Measurements from ENCODE around the gene EYA3.

DNA sequence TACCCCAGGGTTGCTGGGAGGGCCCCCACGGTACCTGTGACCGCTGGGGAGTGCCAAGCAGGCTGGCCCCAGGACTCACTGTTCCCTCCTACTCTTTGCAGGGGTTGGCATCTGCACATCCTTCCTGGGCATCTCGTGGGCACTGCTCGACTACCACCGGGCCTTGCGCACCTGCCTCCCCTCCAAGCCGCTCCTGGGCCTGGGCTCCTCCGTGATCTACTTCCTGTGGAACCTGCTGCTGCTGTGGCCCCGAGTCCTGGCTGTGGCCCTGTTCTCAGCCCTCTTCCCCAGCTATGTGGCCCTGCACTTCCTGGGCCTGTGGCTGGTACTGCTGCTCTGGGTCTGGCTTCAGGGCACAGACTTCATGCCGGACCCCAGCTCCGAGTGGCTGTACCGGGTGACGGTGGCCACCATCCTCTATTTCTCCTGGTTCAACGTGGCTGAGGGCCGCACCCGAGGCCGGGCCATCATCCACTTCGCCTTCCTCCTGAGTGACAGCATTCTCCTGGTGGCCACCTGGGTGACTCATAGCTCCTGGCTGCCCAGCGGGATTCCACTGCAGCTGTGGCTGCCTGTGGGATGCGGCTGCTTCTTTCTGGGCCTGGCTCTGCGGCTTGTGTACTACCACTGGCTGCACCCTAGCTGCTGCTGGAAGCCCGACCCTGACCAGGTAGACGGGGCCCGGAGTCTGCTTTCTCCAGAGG is 121.9 kb downstream of the EYA3 start:
- TF ChIP-seq, protein P1, sequence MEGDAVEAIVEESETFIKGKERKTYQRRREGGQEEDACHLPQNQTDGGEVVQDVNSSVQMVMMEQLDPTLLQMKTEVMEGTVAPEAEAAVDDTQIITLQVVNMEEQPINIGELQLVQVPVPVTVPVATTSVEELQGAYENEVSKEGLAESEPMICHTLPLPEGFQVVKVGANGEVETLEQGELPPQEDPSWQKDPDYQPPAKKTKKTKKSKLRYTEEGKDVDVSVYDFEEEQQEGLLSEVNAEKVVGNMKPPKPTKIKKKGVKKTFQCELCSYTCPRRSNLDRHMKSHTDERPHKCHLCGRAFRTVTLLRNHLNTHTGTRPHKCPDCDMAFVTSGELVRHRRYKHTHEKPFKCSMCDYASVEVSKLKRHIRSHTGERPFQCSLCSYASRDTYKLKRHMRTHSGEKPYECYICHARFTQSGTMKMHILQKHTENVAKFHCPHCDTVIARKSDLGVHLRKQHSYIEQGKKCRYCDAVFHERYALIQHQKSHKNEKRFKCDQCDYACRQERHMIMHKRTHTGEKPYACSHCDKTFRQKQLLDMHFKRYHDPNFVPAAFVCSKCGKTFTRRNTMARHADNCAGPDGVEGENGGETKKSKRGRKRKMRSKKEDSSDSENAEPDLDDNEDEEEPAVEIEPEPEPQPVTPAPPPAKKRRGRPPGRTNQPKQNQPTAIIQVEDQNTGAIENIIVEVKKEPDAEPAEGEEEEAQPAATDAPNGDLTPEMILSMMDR (conservative IDR thresholded peaks at IDR 0.05; ENCODE audit: low read depth, low read length) = no peak
- TF ChIP-seq POLR2A (IDR thresholded peaks at IDR 0.05; ENCODE audit: low read depth, low read length) (no peak), RAD21 (IDR thresholded peaks at IDR 0.05; ENCODE audit: low read length) (no peak), CEBPB (IDR thresholded peaks at IDR 0.05; ENCODE audit: low read depth, low read length) (no peak), MAFK (IDR thresholded peaks at IDR 0.05; ENCODE audit: low read depth, low read length) (no peak), FOS (IDR thresholded peaks at IDR 0.05; ENCODE audit: low read depth, low read length) (no peak), SMC3 (IDR thresholded peaks at IDR 0.05; ENCODE audit: low read depth, low read length) (no peak), MXI1 (IDR thresholded peaks at IDR 0.05; ENCODE audit: borderline replicate concordance, low read depth, low read length) (no peak), BHLHE40 (IDR thresholded peaks at IDR 0.05; ENCODE audit: low read depth, low read length) (no peak), RFX5 (IDR thresholded peaks at IDR 0.05; ENCODE audit: low read depth, low read length) (no peak), MAZ (IDR thresholded peaks at IDR 0.05; ENCODE audit: borderline replicate concordance, low read depth, low read length) (no peak)
- TF ChIP-seq, protein P2, sequence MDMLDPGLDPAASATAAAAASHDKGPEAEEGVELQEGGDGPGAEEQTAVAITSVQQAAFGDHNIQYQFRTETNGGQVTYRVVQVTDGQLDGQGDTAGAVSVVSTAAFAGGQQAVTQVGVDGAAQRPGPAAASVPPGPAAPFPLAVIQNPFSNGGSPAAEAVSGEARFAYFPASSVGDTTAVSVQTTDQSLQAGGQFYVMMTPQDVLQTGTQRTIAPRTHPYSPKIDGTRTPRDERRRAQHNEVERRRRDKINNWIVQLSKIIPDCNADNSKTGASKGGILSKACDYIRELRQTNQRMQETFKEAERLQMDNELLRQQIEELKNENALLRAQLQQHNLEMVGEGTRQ (IDR thresholded peaks at IDR 0.05; ENCODE audit: low read depth, low read length) = no peak
- TF ChIP-seq, protein P3, sequence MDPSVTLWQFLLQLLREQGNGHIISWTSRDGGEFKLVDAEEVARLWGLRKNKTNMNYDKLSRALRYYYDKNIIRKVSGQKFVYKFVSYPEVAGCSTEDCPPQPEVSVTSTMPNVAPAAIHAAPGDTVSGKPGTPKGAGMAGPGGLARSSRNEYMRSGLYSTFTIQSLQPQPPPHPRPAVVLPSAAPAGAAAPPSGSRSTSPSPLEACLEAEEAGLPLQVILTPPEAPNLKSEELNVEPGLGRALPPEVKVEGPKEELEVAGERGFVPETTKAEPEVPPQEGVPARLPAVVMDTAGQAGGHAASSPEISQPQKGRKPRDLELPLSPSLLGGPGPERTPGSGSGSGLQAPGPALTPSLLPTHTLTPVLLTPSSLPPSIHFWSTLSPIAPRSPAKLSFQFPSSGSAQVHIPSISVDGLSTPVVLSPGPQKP (IDR thresholded peaks at IDR 0.05; ENCODE audit: borderline replicate concordance, low read depth, low read length) = no peak

All from IMR-90 (cell line).